ENCODE data around the gene ADARB1.

Gene ADARB1

GRCh38 chr21:45187646-45188045 lies 113.3 kb downstream of the ADARB1 start:
- DNase-seq = no peak

GRCh38 chr21:45190013-45190412 lies 115.6 kb downstream of the ADARB1 start:
- peaks cover 50% of the 10 kb centered on the region for H3K36me3 ChIP-seq (ENCODE audit: control insufficient read depth, insufficient read depth, low read length)
- no peak overlapping the region for H3K27ac ChIP-seq (ENCODE audit: insufficient read depth, low read length, poor library complexity, severe bottlenecking)
- no peak overlapping the region for H3K4me3 ChIP-seq (ENCODE audit: insufficient read depth, low read depth, low read length, poor library complexity, severe bottlenecking)
- no peaks in the 10 kb centered on the region for H3K4me1 ChIP-seq (ENCODE audit: control insufficient read depth, insufficient read depth, low read length, poor library complexity, severe bottlenecking)
- DNase-seq = no peak
- peaks cover 4% of the 10 kb centered on the region for H3K9me3 ChIP-seq (ENCODE audit: control insufficient read depth, low read length)
- no peaks in the 10 kb centered on the region for H3K27me3 ChIP-seq (replicated peaks; ENCODE audit: control insufficient read depth, insufficient read depth, low read length, poor library complexity, severe bottlenecking)

More at GRCh38 chr21:45187646-45188045, 113.3 kb downstream of the ADARB1 start:
- Histone ChIP-seq H3K27ac (ENCODE audit: insufficient read depth, low read length, poor library complexity, severe bottlenecking) (no peak overlapping the region), H3K36me3 (ENCODE audit: control insufficient read depth, insufficient read depth, low read length) (peaks cover 59% of the 10 kb centered on the region), H3K4me1 (ENCODE audit: control insufficient read depth, insufficient read depth, low read length, poor library complexity, severe bottlenecking) (no peaks in the 10 kb centered on the region), H3K9me3 (ENCODE audit: control insufficient read depth, low read length) (peaks cover 4% of the 10 kb centered on the region), H3K27me3 (replicated peaks; ENCODE audit: control insufficient read depth, insufficient read depth, low read length, poor library complexity, severe bottlenecking) (no peaks in the 10 kb centered on the region), H3K4me3 (ENCODE audit: insufficient read depth, low read depth, low read length, poor library complexity, severe bottlenecking) (no peak overlapping the region)

- Histone ChIP-seq H3K9me3 (ENCODE audit: control insufficient read depth, low read length) (peaks cover 4% of the 10 kb centered on the region), H3K4me3 (ENCODE audit: insufficient read depth, low read depth, low read length, poor library complexity, severe bottlenecking) (no peak overlapping the region), H3K4me1 (ENCODE audit: control insufficient read depth, insufficient read depth, low read length, poor library complexity, severe bottlenecking) (no peaks in the 10 kb centered on the region), H3K27me3 (replicated peaks; ENCODE audit: control insufficient read depth, insufficient read depth, low read length, poor library complexity, severe bottlenecking) (no peaks in the 10 kb centered on the region), H3K27ac (ENCODE audit: insufficient read depth, low read length, poor library complexity, severe bottlenecking) (no peak overlapping the region), H3K36me3 (ENCODE audit: control insufficient read depth, insufficient read depth, low read length) (peaks cover 27% of the 10 kb centered on the region)
- no peak for DNase-seq
Observed at GRCh38 chr21:45192332-45192731, 118.0 kb downstream of the ADARB1 start.

GRCh38 chr21:45196620-45197019 lies 122.2 kb downstream of the ADARB1 start:
- Histone ChIP-seq H3K27ac (ENCODE audit: insufficient read depth, low read length, poor library complexity, severe bottlenecking) (no peak overlapping the region), H3K27me3 (replicated peaks; ENCODE audit: control insufficient read depth, insufficient read depth, low read length, poor library complexity, severe bottlenecking) (no peaks in the 10 kb centered on the region), H3K4me3 (ENCODE audit: insufficient read depth, low read depth, low read length, poor library complexity, severe bottlenecking) (no peak overlapping the region), H3K9me3 (ENCODE audit: control insufficient read depth, low read length) (no peaks in the 10 kb centered on the region), H3K36me3 (ENCODE audit: control insufficient read depth, insufficient read depth, low read length) (no peaks in the 10 kb centered on the region), H3K4me1 (ENCODE audit: control insufficient read depth, insufficient read depth, low read length, poor library complexity, severe bottlenecking) (peaks cover 3% of the 10 kb centered on the region)
- DNase-seq = no peak

GRCh38 chr21:45199201-45199600 lies 124.8 kb downstream of the ADARB1 start:
- no peaks in the 10 kb centered on the region for H3K27me3 ChIP-seq (replicated peaks; ENCODE audit: control insufficient read depth, insufficient read depth, low read length, poor library complexity, severe bottlenecking)
- peaks cover under 1% of the 10 kb centered on the region for H3K36me3 ChIP-seq (ENCODE audit: control insufficient read depth, insufficient read depth, low read length)
- no peak overlapping the region for H3K27ac ChIP-seq (ENCODE audit: insufficient read depth, low read length, poor library complexity, severe bottlenecking)
- H3K4me3 ChIP-seq (ENCODE audit: insufficient read depth, low read depth, low read length, poor library complexity, severe bottlenecking) = no peak overlapping the region
- H3K4me1 ChIP-seq (ENCODE audit: control insufficient read depth, insufficient read depth, low read length, poor library complexity, severe bottlenecking) = peaks cover 3% of the 10 kb centered on the region
- no peaks in the 10 kb centered on the region for H3K9me3 ChIP-seq (ENCODE audit: control insufficient read depth, low read length)
- DNase-seq = no peak

- no peak overlapping the region for H3K4me3 ChIP-seq (ENCODE audit: insufficient read depth, low read depth, low read length, poor library complexity, severe bottlenecking)
- peaks cover 3% of the 10 kb centered on the region for H3K4me1 ChIP-seq (ENCODE audit: control insufficient read depth, insufficient read depth, low read length, poor library complexity, severe bottlenecking)
- no peak overlapping the region for H3K27ac ChIP-seq (ENCODE audit: insufficient read depth, low read length, poor library complexity, severe bottlenecking)
- no peak for DNase-seq
- H3K36me3 ChIP-seq (ENCODE audit: control insufficient read depth, insufficient read depth, low read length) = peaks cover 9% of the 10 kb centered on the region
- no peaks in the 10 kb centered on the region for H3K9me3 ChIP-seq (ENCODE audit: control insufficient read depth, low read length)
- H3K27me3 ChIP-seq (replicated peaks; ENCODE audit: control insufficient read depth, insufficient read depth, low read length, poor library complexity, severe bottlenecking) = no peaks in the 10 kb centered on the region
Observed at GRCh38 chr21:45200031-45200430, 125.7 kb downstream of the ADARB1 start.

- DNase-seq = no peak
- Histone ChIP-seq H3K4me1 (ENCODE audit: control insufficient read depth, insufficient read depth, low read length, poor library complexity, severe bottlenecking) (peaks cover 3% of the 10 kb centered on the region), H3K4me3 (ENCODE audit: insufficient read depth, low read depth, low read length, poor library complexity, severe bottlenecking) (no peak overlapping the region), H3K9me3 (ENCODE audit: control insufficient read depth, low read length) (no peaks in the 10 kb centered on the region), H3K36me3 (ENCODE audit: control insufficient read depth, insufficient read depth, low read length) (peaks cover 16% of the 10 kb centered on the region), H3K27ac (ENCODE audit: insufficient read depth, low read length, poor library complexity, severe bottlenecking) (no peak overlapping the region), H3K27me3 (replicated peaks; ENCODE audit: control insufficient read depth, insufficient read depth, low read length, poor library complexity, severe bottlenecking) (no peaks in the 10 kb centered on the region)
Observed at GRCh38 chr21:45200581-45201296, 126.4 kb downstream of the ADARB1 start.

GRCh38 chr21:45202344-45202743 lies 128.0 kb downstream of the ADARB1 start:
- DNase-seq = no peak
- no peak overlapping the region for H3K27ac ChIP-seq (ENCODE audit: insufficient read depth, low read length, poor library complexity, severe bottlenecking)

GRCh38 chr21:45202889-45203288 lies 128.5 kb downstream of the ADARB1 start:
- Histone ChIP-seq H3K4me1 (ENCODE audit: control insufficient read depth, insufficient read depth, low read length, poor library complexity, severe bottlenecking) (peaks cover 3% of the 10 kb centered on the region), H3K27ac (ENCODE audit: insufficient read depth, low read length, poor library complexity, severe bottlenecking) (no peak overlapping the region), H3K9me3 (ENCODE audit: control insufficient read depth, low read length) (no peaks in the 10 kb centered on the region), H3K36me3 (ENCODE audit: control insufficient read depth, insufficient read depth, low read length) (peaks cover 21% of the 10 kb centered on the region), H3K4me3 (ENCODE audit: insufficient read depth, low read depth, low read length, poor library complexity, severe bottlenecking) (no peak overlapping the region), H3K27me3 (replicated peaks; ENCODE audit: control insufficient read depth, insufficient read depth, low read length, poor library complexity, severe bottlenecking) (no peaks in the 10 kb centered on the region)
- no peak for DNase-seq

More at GRCh38 chr21:45202344-45202743, 128.0 kb downstream of the ADARB1 start:
- Histone ChIP-seq H3K36me3 (ENCODE audit: control insufficient read depth, insufficient read depth, low read length) (peaks cover 17% of the 10 kb centered on the region), H3K27me3 (replicated peaks; ENCODE audit: control insufficient read depth, insufficient read depth, low read length, poor library complexity, severe bottlenecking) (no peaks in the 10 kb centered on the region), H3K4me1 (ENCODE audit: control insufficient read depth, insufficient read depth, low read length, poor library complexity, severe bottlenecking) (peaks cover 3% of the 10 kb centered on the region), H3K9me3 (ENCODE audit: control insufficient read depth, low read length) (no peaks in the 10 kb centered on the region), H3K4me3 (ENCODE audit: insufficient read depth, low read depth, low read length, poor library complexity, severe bottlenecking) (no peak overlapping the region)

- no peak for DNase-seq
- Histone ChIP-seq H3K27ac (ENCODE audit: insufficient read depth, low read length, poor library complexity, severe bottlenecking) (no peak overlapping the region), H3K9me3 (ENCODE audit: control insufficient read depth, low read length) (no peaks in the 10 kb centered on the region), H3K27me3 (replicated peaks; ENCODE audit: control insufficient read depth, insufficient read depth, low read length, poor library complexity, severe bottlenecking) (no peaks in the 10 kb centered on the region), H3K4me3 (ENCODE audit: insufficient read depth, low read depth, low read length, poor library complexity, severe bottlenecking) (no peak overlapping the region), H3K4me1 (ENCODE audit: control insufficient read depth, insufficient read depth, low read length, poor library complexity, severe bottlenecking) (peaks cover 9% of the 10 kb centered on the region), H3K36me3 (ENCODE audit: control insufficient read depth, insufficient read depth, low read length) (peaks cover 21% of the 10 kb centered on the region)
Observed at GRCh38 chr21:45203983-45204382, 129.6 kb downstream of the ADARB1 start.
